Measurements from ENCODE around the gene USP35. TPM values are rescaled to one million over a fixed set of nuclear protein-coding genes. Genes with fewer than 3 reads are reported as not detected.

Gene USP35
- polyA plus RNA-seq, 1 of the 3 experiments (the other 2 are of a cell fraction) = 8.4 TPM

- DNase-seq = no peak
- no peaks in the 10 kb centered on the region for H3F3A ChIP-seq (replicated peaks; ENCODE audit: insufficient read depth)
- no peak overlapping the region for H3K9ac ChIP-seq
- H3K36me3 ChIP-seq (replicated peaks in 1 of 2; ENCODE audit: control insufficient read depth in 1 of 2, insufficient read depth in 2 of 2, low read length in 1 of 2) = peaks cover 0 to 21% of the 10 kb centered on the region in 2 experiments
- H3K79me2 ChIP-seq (ENCODE audit: insufficient read depth) = peaks cover 42% of the 10 kb centered on the region; the same call in 1 of the 2 replicates
- no peak for TF ChIP-seq RFX5 (IDR thresholded peaks at IDR 0.05; ENCODE audit: low read length)
- no peak for TF ChIP-seq ELF1 (IDR thresholded peaks at IDR 0.05)
- TF ChIP-seq IRF3 (IDR thresholded peaks at IDR 0.05; ENCODE audit: low read depth, low read length) = no peak
- no peak for TF ChIP-seq FOSL2 (IDR thresholded peaks at IDR 0.05; ENCODE audit: borderline replicate concordance, low read depth)
- no peak for TF ChIP-seq CHD2 (IDR thresholded peaks at IDR 0.05; ENCODE audit: low read length, partially characterized antibody)
- TF ChIP-seq NFIC (IDR thresholded peaks at IDR 0.05; ENCODE audit: borderline replicate concordance) = no peak
- no peak for TF ChIP-seq SIN3A (IDR thresholded peaks at IDR 0.05; ENCODE audit: borderline replicate concordance, low read depth, low read length)
- TF ChIP-seq POLR2AphosphoS5 (IDR thresholded peaks at IDR 0.05; ENCODE audit: low read depth, low read length) = no peak
- TF ChIP-seq CTCF (IDR thresholded peaks at IDR 0.05) = no peak
- no peak for TF ChIP-seq USF1 (IDR thresholded peaks at IDR 0.05; ENCODE audit: borderline replicate concordance, low read depth)
- TF ChIP-seq RXRA (IDR thresholded peaks at IDR 0.05; ENCODE audit: borderline replicate concordance, low read depth) = no peak
- TF ChIP-seq MXI1 (IDR thresholded peaks at IDR 0.05; ENCODE audit: low read depth, low read length) = no peak
- no peak for TF ChIP-seq TAF1 (IDR thresholded peaks at IDR 0.05; ENCODE audit: borderline replicate concordance, low read depth, low read length)
- no peak for TF ChIP-seq NRF1 (IDR thresholded peaks at IDR 0.05; ENCODE audit: low read depth, low read length)
- no peak for TF ChIP-seq REST (IDR thresholded peaks at IDR 0.05; ENCODE audit: low read depth, low read length)
- H2AFZ ChIP-seq (ENCODE audit: low read depth) = no peak overlapping the region
- no peaks in the 10 kb centered on the region for H4K20me1 ChIP-seq (ENCODE audit: insufficient read depth)
- H3K9me2 ChIP-seq = no peaks in the 10 kb centered on the region
- H3K4me2 ChIP-seq = no peak overlapping the region
- peaks cover 3 to 6% of the 10 kb centered on the region in 2 experiments; a peak in 2 of 4 replicates for H3K4me1 ChIP-seq (ENCODE audit: control insufficient read depth in 1 of 2, insufficient read depth in 2 of 2, low read depth in 1 of 2, low read length in 1 of 2)
- no peaks in the 10 kb centered on the region for H3K27me3 ChIP-seq (ENCODE audit: insufficient read depth)
- no peaks in the 10 kb centered on the region for H3K9me3 ChIP-seq
- WGBS (ENCODE audit: low lambda C conversion rate) = 93% methylated on average over 4 of the region's 4 CpGs
- H3K4me3 ChIP-seq (ENCODE audit: low read depth in 2 of 2, low read length in 1 of 2) = no peak overlapping the region
- H3K27ac ChIP-seq (ENCODE audit: low read depth in 2 of 2, low read length in 1 of 2) = no peak overlapping the region
- ChIA-PET CTCF (no interaction called here), POLR2A (no interaction called here)
These were observed 8.0 kb upstream of the USP35 start for GRCh38 chr11:78180751-78181150.

All from SK-N-SH (cell line).